Measurements from ENCODE around the gene PDCL2.
"Not testable (repeated sequence)": the region's sequence is repeated elsewhere in the genome, so short reads cannot be mapped to it uniquely, and the experiment has no call there.

PDCL2 gene

GRCh38 chr4:55592014-55592413 is at the start of gene PDCL2:
TSS of gene PDCL2 (minus strand) at chr4:55592245. CDS start at chr4:55592109, 136 bp downstream.
- DNase-seq, result no peak

- DNase-seq, result no peak
These were observed 45.3 kb upstream of the PDCL2 start for GRCh38 chr4:55637272-55637820.

GRCh38 chr4:55636656-55636999 is 44.6 kb upstream of the PDCL2 start:
- DNase-seq, result no peak

- DNase-seq, result no peak
These were observed 44.0 kb upstream of the PDCL2 start, which contains the start of gene NMU for GRCh38 chr4:55635741-55636655. TSS of gene NMU (minus strand) at chr4:55636298. CDS start at chr4:55636192, 106 bp downstream.

GRCh38 chr4:55635282-55635681 is 43.2 kb upstream of the PDCL2 start:
- DNase-seq, result no peak

- no peak for DNase-seq
These were observed 42.5 kb upstream of the PDCL2 start for GRCh38 chr4:55634417-55635128.

- DNase-seq, result no peak
These were observed 41.9 kb upstream of the PDCL2 start for GRCh38 chr4:55633903-55634302.

- DNase-seq, result no peak
These were observed 33.8 kb upstream of the PDCL2 start for GRCh38 chr4:55625835-55626234.

GRCh38 chr4:55624063-55624462 is 32.0 kb upstream of the PDCL2 start:
- not testable (repeated sequence) for DNase-seq

GRCh38 chr4:55618546-55619143 is 26.6 kb upstream of the PDCL2 start:
- DNase-seq, result no peak

GRCh38 chr4:55617587-55618197 is 25.6 kb upstream of the PDCL2 start:
- DNase-seq, result no peak

- no peak for DNase-seq
These were observed 23.0 kb upstream of the PDCL2 start for GRCh38 chr4:55615008-55615407.

- DNase-seq, result no peak
These were observed 21.6 kb upstream of the PDCL2 start for GRCh38 chr4:55613621-55614020.

GRCh38 chr4:55612341-55612740 is 20.3 kb upstream of the PDCL2 start:
- DNase-seq, result no peak

- DNase-seq, result no peak
These were observed 19.5 kb upstream of the PDCL2 start for GRCh38 chr4:55611358-55612059.

GRCh38 chr4:55610381-55610780 is 18.3 kb upstream of the PDCL2 start:
- no peak for DNase-seq

- no peak for DNase-seq
These were observed 17.4 kb upstream of the PDCL2 start for GRCh38 chr4:55609393-55609866.

- no peak for DNase-seq
These were observed 16.5 kb upstream of the PDCL2 start for GRCh38 chr4:55608591-55608990.

- DNase-seq, result no peak
These were observed 13.0 kb upstream of the PDCL2 start for GRCh38 chr4:55604996-55605395.

- no peak for DNase-seq
These were observed 8.6 kb upstream of the PDCL2 start for GRCh38 chr4:55600640-55601039.

- DNase-seq, result no peak
These were observed 6.6 kb upstream of the PDCL2 start for GRCh38 chr4:55598641-55599040.

GRCh38 chr4:55588160-55588559 is 3.9 kb downstream of the PDCL2 start:
- no peak for DNase-seq

All from AML-193 (cell line).